Stimulated activated CD8-positive, alpha-beta memory T cell treated with anti-CD3 and anti-CD28 coated beads, Interleukin-4, amount 100 ng/mL, for 48 hours (primary cell): Measurements from ENCODE around the gene NELL1.
"Not testable (repeated sequence)": the region's sequence is repeated elsewhere in the genome, so short reads cannot be mapped to it uniquely, and the experiment has no call there.

ENCODE experiments used
- DNase-seq: peaks from one replicate; pipeline ENCODE4 v3.0.0-alpha.2; 2020

NELL1 gene

GRCh38 chr11:21132146-21132720, 462.8 kb downstream of the NELL1 start:
- DNase-seq = no peak

- no peak for DNase-seq
Observed at GRCh38 chr11:21133244-21133643, 463.9 kb downstream of the NELL1 start.

- DNase-seq = no peak
Observed at GRCh38 chr11:21133722-21134121, 464.3 kb downstream of the NELL1 start.

GRCh38 chr11:21137803-21138202, 468.4 kb downstream of the NELL1 start:
- no peak for DNase-seq

- DNase-seq = not testable (repeated sequence)
Observed at GRCh38 chr11:21141557-21141956, 472.2 kb downstream of the NELL1 start.

- DNase-seq = no peak
Observed at GRCh38 chr11:21142007-21142406, 472.6 kb downstream of the NELL1 start.

- DNase-seq = no peak
Observed at GRCh38 chr11:21144531-21144930, 475.1 kb downstream of the NELL1 start.

- DNase-seq = no peak
Observed at GRCh38 chr11:21148376-21148775, 479.0 kb downstream of the NELL1 start.

GRCh38 chr11:21160140-21160539, 490.8 kb downstream of the NELL1 start:
- DNase-seq = no peak

GRCh38 chr11:21169639-21170038, 500.3 kb downstream of the NELL1 start:
- DNase-seq = no peak

- DNase-seq = no peak
Observed at GRCh38 chr11:21173476-21173875, 504.1 kb downstream of the NELL1 start.

- DNase-seq = no peak
Observed at GRCh38 chr11:21174781-21175180, 505.4 kb downstream of the NELL1 start.

GRCh38 chr11:21177379-21177778, 508.0 kb downstream of the NELL1 start:
- no peak for DNase-seq

GRCh38 chr11:21179770-21180169, 510.4 kb downstream of the NELL1 start:
- DNase-seq = no peak

- DNase-seq = no peak
Observed at GRCh38 chr11:21180182-21180581, 510.8 kb downstream of the NELL1 start.

GRCh38 chr11:21185959-21186358, 516.6 kb downstream of the NELL1 start:
- no peak for DNase-seq

- no peak for DNase-seq
Observed at GRCh38 chr11:21190181-21190580, 520.8 kb downstream of the NELL1 start.

GRCh38 chr11:21195995-21196394, 526.6 kb downstream of the NELL1 start:
- DNase-seq = no peak

GRCh38 chr11:21198498-21198897, 529.1 kb downstream of the NELL1 start:
- DNase-seq = no peak

- DNase-seq = no peak
Observed at GRCh38 chr11:21205205-21205604, 535.8 kb downstream of the NELL1 start.

- DNase-seq = no peak
Observed at GRCh38 chr11:21225860-21226259, 556.5 kb downstream of the NELL1 start.

GRCh38 chr11:21229224-21229623, 559.8 kb downstream of the NELL1 start:
- DNase-seq = no peak

- no peak for DNase-seq
Observed at GRCh38 chr11:21250196-21250595, 580.8 kb downstream of the NELL1 start.

GRCh38 chr11:21254055-21254454, 584.7 kb downstream of the NELL1 start:
- no peak for DNase-seq

GRCh38 chr11:21254790-21255189, 585.4 kb downstream of the NELL1 start:
- DNase-seq = no peak

- DNase-seq = no peak
Observed at GRCh38 chr11:21257461-21257860, 588.1 kb downstream of the NELL1 start.
